ENCODE measurements around the gene CCR8. TPM values are rescaled to one million over a fixed set of nuclear protein-coding genes. Genes with fewer than 3 reads are reported as not detected.

Gene CCR8
- total RNA-seq, 1 donor from 2014 or later, result not detected

DNA sequence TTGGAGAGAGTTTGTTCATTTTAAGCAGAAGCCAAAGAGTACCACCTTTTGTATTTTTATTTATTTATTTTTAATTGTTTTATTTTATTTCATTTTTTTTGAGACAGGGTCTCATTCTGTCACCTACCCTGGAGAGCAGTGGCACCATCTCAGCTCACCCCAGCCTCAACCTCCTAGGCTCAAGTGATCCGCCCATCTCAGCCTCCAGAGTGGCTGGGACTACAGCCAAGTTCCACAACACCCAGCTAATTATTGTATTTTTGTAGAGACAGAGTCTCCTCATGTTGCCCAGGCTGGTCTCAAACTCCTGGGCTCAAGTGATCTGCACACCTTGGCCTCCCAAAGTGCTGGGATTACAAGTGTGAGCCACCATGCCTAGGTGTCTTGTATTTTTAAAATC, 9.6 kb downstream of the CCR8 start:
- Mint-ChIP-seq H3K27ac (ENCODE audit: unreplicated experiment) (no peak overlapping the region), H3K4me3 (ENCODE audit: unreplicated experiment) (no peak overlapping the region), H3K36me3 (ENCODE audit: low read depth) (no peaks in the 10 kb centered on the region), H3K4me1 (ENCODE audit: low read depth) (no peaks in the 10 kb centered on the region), H3K9me3 (ENCODE audit: low read depth) (no peaks in the 10 kb centered on the region), H3K27me3 (ENCODE audit: low read depth) (peaks cover 11% of the 10 kb centered on the region)
- no peak for TF ChIP-seq CTCF (IDR thresholded peaks at IDR 0.05)
- DNase-seq (ENCODE audit: low spot score), result no peak

GRCh38 chr3:39343076-39343717, 13.7 kb downstream of the CCR8 start:
- Mint-ChIP-seq H3K9me3 (ENCODE audit: low read depth) (no peaks in the 10 kb centered on the region), H3K27ac (ENCODE audit: unreplicated experiment) (no peak overlapping the region), H3K36me3 (ENCODE audit: low read depth) (no peaks in the 10 kb centered on the region), H3K27me3 (ENCODE audit: low read depth) (peaks cover 15% of the 10 kb centered on the region), H3K4me3 (ENCODE audit: unreplicated experiment) (no peak overlapping the region), H3K4me1 (ENCODE audit: low read depth) (no peaks in the 10 kb centered on the region)
- no peak for DNase-seq (ENCODE audit: low spot score)
- TF ChIP-seq CTCF (IDR thresholded peaks at IDR 0.05), result no peak

DNA sequence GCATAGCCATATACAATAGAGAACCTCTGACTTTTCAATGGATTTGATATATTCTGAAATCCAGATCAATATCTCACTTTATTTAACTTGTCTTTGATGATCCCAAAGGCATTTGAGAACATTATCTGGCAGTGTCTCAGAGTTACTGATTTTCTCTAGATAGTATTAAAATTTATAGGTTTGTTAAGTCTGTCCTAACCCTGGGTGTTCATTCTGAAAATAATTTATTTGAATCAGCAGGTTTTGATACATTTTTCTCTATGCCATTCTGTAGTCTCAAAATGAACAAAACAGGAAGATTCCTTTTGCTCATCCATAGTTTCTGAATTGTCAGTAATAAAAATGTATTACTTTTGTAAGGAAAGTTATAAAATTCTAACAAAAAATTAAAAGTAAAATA, 14.3 kb downstream of the CCR8 start:
- Mint-ChIP-seq H3K27ac (ENCODE audit: unreplicated experiment) (no peak overlapping the region), H3K27me3 (ENCODE audit: low read depth) (peaks cover 15% of the 10 kb centered on the region), H3K4me1 (ENCODE audit: low read depth) (no peaks in the 10 kb centered on the region), H3K9me3 (ENCODE audit: low read depth) (no peaks in the 10 kb centered on the region), H3K4me3 (ENCODE audit: unreplicated experiment) (no peak overlapping the region), H3K36me3 (ENCODE audit: low read depth) (no peaks in the 10 kb centered on the region)
- TF ChIP-seq CTCF (IDR thresholded peaks at IDR 0.05), result no peak
- no peak for DNase-seq (ENCODE audit: low spot score)

- peaks cover 15% of the 10 kb centered on the region for H3K27me3 Mint-ChIP-seq (ENCODE audit: low read depth)
- no peaks in the 10 kb centered on the region for H3K9me3 Mint-ChIP-seq (ENCODE audit: low read depth)
- H3K36me3 Mint-ChIP-seq (ENCODE audit: low read depth), result no peaks in the 10 kb centered on the region
- H3K4me3 Mint-ChIP-seq (ENCODE audit: unreplicated experiment), result no peak overlapping the region
- no peak overlapping the region for H3K27ac Mint-ChIP-seq (ENCODE audit: unreplicated experiment)
- TF ChIP-seq CTCF (IDR thresholded peaks at IDR 0.05), result no peak
- DNase-seq (ENCODE audit: low spot score), result no peak
- H3K4me1 Mint-ChIP-seq (ENCODE audit: low read depth), result no peaks in the 10 kb centered on the region
Measured at GRCh38 chr3:39344746-39345344, 15.3 kb downstream of the CCR8 start.

DNA sequence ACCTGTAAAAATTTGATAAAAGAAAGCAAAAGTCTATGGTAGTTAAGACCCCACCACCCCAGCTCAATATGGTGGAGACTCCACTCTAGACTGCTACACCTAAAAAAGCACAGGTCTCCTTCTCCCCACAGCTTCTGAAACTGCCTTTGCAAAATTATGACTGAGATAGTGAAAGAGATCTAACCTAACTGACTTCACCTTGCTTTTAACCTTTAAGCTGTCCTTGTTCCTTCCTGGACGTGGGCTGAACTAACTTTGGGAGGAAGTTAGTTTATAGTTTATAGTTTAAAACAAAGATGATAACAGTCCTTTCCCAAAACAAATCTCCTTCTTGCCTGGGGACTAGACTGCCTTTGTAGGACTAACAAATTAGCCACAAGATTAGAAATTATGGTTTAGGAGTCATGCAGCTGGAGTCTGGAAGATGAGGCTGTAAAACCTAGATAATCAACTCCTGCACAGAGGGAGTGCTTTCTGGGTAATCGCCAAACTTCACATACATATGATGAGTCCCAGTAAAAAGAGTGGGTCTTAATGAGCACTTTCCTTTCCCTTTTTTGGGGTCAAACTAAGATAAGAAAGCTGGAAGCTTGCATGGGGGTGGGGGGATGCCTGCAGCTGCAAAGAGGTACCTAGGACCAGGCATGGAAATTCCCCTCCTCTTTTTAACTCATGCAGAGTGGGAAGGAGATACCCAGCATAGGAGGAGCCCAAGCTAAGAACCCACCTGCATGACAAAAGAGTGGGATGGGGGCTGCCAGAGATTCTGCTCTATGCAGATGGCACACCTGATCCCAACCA, 17.5 kb downstream of the CCR8 start:
- no peaks in the 10 kb centered on the region for H3K9me3 Mint-ChIP-seq (ENCODE audit: low read depth)
- no peaks in the 10 kb centered on the region for H3K36me3 Mint-ChIP-seq (ENCODE audit: low read depth)
- H3K27ac Mint-ChIP-seq (ENCODE audit: unreplicated experiment), result no peak overlapping the region
- no peaks in the 10 kb centered on the region for H3K4me1 Mint-ChIP-seq (ENCODE audit: low read depth)
- no peak for DNase-seq (ENCODE audit: low spot score)
- H3K4me3 Mint-ChIP-seq (ENCODE audit: unreplicated experiment), result no peak overlapping the region
- peaks cover 11% of the 10 kb centered on the region for H3K27me3 Mint-ChIP-seq (ENCODE audit: low read depth)
- TF ChIP-seq CTCF (IDR thresholded peaks at IDR 0.05), result no peak
